DMS153 treated with DMSO at 0.1 percent for 48 hours (cell line): ENCODE data around the gene DDAH2.
A peak's percentile ranks its signal among the peaks of the same experiment; 100 is the strongest.
"Not testable (repeated sequence)": the region's sequence is repeated elsewhere in the genome, so short reads cannot be mapped to it uniquely, and the experiment has no call there.

ENCODE experiments used
- DNase-seq: peaks from one replicate; lab custom pipeline; 2025; ENCODE audit not compliant: unreplicated experiment; lab: John Stamatoyannopoulos, UW

Gene DDAH2

DNA sequence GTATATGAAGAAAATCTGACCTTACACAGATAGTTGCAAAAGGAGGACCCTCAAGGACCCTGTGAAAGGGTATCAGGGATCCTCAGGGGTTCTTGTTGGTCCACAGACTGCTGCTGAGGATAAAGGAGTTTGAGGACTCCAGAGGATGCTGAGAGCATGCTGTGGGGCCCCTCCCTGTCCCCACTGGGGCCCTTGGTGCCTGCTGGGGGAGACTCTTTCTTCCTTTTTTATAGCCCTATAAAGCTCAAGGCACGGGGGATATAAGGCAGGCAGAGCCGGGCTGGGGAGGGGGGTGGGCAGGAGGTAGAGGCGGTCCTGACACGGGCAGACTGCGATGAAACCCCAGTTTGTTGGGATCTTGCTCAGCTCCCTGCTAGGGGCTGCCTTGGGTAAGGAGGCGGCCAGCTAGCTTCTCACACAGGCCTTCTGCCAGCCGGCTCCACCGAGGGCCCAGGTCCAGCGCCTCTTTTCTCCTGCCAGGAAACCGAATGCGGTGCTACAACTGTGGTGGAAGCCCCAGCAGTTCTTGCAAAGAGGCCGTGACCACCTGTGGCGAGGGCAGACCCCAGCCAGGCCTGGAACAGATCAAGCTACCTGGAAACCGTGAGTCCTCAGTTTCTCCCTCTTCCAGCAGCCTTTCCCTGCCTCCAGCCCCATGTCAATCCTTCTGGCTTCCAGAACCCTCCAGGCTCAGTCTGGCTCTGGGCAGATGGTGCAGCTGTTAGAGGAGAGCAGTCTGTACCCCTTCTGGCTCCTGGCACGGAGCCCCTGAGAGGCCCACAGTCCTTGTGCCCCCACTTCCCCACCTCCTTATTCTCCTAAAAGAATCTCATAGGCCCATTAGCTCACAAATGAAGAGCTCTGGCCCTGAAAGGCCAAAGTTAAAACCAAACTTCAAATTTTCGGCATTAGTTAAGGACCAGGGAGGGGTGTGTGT lies 13.8 kb downstream of the DDAH2 start, which contains the start of gene LY6G6D:
TSS of gene LY6G6D (plus strand) at position 327 of the 937 bp plus-strand sequence. CDS start at position 335, 8 bp downstream.
- DNase-seq: no peak

DNA sequence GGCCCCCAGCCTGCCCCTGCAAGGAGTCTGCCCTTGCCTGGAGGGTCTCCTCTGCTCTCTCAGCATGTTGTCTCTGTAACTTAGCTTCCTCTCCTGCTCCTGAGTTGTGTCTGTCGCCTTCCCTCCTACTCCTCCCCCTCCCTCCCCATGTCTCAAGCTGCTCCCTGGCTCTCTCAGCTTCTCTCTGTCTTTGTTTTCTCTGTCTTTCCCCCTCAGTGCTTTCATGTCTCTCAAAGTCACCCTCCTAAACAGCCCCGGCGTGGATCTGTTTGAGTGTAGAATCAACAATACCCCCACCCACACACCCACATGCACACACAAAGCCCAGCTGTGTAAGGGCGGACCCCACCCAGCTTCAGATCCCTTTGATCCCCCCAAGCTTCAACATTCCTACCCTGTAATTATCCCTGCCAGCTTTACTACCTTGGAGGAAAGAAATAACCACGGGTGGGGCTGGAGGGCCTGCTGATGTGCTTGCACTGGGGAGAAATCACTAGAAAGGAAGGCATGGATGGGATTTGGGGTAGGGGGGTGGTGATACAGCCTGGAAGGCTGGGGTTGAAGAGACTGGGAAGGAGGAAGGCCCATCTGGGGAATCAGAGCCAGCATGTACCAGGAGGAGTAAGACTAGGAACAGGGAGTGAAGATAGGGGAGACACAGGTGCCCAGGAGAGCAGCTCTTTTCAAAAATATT lies 15.0 kb downstream of the DDAH2 start:
- DNase-seq: no peak

DNA sequence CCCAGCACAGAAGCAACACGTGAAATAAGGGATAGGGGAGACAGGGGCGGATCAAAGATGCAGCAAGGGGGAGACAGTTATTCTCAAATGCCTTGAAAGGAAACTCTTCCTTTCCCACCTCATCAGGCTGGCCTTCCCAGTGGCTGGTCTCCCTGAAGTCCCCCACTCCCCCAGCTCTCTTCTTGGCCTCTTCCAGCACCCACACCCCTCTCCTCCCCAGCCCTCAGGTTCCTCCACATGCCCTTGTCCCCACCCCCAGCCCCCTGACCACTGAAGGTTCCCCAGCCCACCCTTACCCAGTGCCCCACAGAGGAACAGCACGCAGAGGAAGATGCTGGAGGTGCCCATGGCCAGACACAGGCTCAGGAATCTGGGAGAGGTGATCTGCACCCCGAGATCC lies 15.6 kb downstream of the DDAH2 start:
- DNase-seq: no peak

DNA sequence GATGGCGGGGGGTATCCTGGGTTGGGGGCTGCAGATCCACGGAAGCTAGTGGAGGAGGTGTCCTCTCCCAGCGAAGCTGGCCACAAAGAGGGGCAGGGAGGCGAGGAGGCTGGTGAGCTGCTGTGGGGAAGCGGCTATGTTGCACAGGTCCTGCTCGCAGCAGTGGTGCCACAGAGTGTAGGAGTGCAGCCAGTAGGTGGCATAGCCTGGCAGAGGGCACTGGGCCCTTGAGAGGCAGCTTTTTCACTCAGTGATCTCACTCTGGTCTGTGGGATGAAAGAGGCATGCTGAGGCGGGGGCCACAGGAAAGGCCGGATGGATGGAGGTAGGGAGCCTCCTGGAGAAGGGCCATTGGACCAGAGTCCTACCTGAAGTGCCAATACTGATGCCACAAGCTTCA lies 16.8 kb downstream of the DDAH2 start:
- DNase-seq: no peak

DNA sequence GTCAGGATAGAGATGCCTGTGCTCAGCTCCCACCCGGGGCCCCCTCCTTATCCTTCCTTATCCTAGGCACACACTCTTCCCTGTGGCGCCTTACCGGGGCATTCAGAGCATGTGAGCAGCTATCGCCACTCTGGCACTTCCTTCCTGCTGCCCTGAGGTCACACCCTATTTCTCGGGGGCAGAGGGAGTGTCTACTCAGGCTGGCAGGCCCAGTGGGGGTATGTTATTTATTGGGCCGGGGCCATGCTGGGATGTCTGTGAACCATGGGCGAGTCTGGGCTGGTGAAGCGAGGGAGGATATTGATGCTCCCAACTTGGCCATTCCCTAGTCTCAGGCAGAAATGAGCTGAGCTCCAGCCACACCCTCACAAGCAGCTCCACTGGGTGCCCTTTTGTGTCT lies 17.9 kb downstream of the DDAH2 start:
- no peak for DNase-seq

DNA sequence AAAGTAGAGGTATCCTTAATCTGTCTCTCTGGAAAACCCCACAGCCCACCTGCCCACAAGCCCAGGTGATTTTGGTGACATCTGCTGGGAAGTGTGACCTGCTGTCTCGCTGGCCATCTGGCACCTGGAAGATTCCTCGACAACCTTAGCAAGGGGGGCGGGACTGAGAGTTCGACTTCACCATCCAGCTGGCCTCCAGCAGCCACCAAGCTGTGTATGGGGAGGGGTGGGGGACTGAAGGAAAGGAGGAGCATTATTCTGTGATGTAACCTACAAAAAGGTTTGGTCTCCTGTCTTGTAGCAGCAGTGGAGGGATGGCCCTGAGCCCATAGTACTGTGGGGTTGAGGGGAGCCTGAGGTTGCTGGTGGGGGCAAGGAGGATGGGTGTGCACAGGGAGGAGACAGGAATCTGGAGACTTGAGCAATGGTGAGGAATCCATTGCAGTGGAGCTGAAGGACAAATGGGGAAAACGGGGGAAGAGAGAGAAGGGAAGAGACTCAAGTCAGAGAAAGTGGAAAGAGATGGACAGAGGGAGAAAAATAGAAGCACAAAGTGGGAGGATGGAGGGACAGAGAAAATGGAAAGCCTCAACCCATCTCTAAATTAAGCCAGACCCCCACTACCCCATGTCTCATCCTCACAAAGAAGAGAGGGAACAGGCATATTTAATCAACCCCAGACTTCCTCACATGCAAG lies 18.4 kb downstream of the DDAH2 start:
- DNase-seq: no peak

DNA sequence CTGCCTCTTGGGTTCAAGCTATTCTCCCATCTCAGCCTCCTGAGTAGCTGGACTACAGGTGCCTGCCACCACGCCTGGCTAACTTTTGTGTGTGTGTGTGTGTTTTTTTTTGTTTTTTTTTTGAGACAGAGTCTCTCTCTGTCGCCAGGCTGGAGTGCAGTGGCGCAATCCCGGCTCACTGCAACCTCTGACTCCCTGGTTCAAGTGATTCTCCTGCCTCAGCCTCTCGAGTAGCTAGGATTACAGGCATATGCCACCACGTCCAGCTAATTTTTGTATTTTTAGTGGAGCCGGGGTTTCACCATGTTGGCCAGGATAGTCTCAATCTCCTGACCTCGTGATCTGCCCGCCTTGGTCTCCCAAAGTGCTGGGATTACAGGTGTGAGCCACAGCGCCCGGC lies 19.9 kb downstream of the DDAH2 start:
- DNase-seq: not testable (repeated sequence)

DNA sequence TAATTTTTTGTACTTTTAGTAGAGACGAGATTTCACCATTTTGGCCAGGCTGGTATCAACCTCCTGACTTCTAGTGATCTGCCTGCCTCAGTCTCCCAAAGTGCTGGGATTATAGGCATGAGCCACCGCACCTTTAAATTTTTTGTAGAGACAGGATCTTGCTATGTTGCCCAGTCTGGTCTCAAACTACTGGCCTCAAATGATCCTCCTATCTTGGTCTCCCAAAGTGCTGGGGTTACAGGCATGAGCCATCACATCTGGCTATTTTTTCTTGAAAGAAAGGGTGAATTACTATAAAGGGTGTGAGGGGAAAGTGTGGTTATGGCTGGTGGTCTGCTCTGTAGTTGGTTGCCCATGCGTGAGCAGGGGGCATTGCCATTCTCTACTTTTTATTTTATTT lies 20.9 kb downstream of the DDAH2 start:
- no peak for DNase-seq

DNA sequence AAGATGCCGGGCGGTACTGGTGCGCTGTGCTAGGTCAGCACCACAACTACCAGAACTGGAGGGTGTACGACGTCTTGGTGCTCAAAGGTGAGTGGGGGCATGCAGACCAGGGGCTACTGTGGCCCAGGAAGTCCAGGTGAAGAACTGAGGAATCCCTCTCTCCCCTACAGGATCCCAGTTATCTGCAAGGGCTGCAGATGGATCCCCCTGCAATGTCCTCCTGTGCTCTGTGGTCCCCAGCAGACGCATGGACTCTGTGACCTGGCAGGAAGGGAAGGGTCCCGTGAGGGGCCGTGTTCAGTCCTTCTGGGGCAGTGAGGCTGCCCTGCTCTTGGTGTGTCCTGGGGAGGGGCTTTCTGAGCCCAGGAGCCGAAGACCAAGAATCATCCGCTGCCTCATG lies 21.4 kb downstream of the DDAH2 start:
- no peak for DNase-seq

DNA sequence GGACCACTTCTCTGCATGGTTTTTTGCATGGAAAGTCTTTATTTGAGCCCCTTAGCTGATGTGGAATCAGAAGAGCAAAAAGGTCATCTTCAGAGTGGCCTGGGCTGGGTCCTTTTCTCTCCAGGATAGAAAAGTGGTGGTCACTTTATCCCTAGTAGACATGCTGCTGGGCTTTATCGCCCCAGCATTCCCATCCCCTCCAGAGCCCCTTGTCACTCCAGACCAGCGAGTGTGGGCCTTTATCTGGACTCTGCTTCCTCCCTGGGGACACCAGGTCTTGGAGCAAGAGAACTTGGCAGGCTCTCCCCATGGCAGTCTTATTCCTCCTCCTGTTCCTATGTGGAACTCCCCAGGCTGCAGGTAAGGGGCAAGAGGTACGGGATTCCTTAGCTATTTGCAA lies 22.5 kb downstream of the DDAH2 start, which contains the start of gene LY6G6F:
TSS of gene LY6G6F (plus strand) at position 268 of the 400 bp plus-strand sequence. CDS start at position 309, 41 bp downstream.
- DNase-seq: no peak

DNA sequence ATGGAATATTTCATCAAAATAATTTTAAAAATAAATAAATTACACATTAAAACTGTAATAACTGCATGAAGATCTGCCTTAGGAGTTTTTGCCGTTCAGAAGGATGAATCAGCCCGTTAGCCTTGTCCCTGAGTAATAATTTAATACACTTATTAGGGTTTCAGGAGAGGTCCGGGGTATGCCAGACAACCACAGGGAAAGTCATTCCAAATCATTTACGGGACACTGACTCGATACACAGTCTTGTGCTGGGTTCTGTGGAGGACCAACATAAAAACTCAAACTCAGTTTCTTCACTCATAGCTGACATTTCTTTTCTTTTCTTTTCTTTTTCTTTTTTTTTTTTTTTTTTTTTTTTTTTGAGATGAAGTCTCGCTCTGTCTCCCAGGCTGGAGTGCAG lies 23.2 kb downstream of the DDAH2 start:
- DNase-seq: no peak

DNA sequence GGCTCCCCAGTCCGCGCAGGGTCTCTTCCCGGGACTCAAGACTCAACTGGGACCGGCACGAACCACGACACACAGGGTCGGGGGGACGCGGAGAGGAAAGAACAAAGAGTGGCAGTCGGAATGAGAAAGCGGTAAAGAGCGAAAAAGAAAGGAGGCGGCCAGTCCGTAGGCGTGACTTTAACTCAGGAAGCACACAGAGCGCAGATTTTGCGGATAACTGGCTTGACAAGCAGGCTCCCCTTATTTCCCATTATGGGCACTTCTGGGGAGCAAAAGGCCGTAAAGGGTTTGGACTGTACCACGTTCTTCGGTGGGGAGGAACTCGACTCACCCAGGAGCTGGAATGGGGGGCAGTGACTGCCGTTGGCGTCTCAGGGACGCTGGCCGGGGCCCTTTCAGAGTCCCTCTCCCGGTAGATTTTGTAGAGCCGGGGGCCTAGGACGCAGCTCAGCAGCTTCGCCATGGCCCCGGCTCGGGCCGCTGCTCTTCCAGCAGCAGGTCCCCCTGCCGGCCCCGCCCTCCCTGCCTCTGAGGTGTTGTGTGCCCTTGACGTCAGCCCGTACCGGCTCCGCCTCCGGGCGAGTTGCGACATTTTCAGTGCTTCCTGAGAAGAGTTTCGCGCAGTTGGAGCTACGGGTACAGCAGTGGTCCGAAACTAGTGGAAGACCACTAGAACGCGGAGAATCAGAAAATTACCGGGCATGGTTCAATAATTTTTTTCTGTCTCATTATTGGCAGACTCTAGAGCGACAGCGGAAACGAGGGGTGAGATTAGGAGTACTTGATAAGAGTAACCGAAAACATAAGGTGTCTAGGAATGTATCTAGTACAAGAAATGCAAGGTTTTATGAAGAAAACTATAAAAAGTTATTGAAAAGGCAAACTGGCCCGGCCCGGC lies 26.0 kb downstream of the DDAH2 start, which contains the start of gene ABHD16A:
TSS of gene ABHD16A (minus strand) at position 506 of the 898 bp plus-strand sequence. CDS start at position 463, 43 bp downstream.
- DNase-seq: peak; percentile 89

DNA sequence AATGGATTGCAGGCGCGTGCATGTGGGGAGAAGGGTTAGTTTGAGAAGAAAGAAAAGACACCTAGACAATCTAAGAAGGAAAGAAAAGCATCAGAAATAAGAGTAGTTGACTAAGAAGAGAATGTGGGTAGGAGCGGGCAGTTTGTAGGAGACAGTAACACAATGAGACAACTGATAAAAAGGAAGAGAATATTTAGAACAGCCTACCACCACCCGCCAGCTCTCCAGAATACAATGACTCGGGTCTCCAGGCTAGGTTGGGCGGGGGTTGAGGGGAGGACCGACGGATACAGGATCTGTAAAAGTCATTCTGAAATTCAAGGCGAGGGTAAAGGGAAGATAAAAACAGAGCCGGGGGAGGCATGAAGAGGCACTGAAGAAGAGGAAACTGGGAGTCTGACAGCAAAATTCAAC lies 26.7 kb downstream of the DDAH2 start:
- DNase-seq: no peak

DNA sequence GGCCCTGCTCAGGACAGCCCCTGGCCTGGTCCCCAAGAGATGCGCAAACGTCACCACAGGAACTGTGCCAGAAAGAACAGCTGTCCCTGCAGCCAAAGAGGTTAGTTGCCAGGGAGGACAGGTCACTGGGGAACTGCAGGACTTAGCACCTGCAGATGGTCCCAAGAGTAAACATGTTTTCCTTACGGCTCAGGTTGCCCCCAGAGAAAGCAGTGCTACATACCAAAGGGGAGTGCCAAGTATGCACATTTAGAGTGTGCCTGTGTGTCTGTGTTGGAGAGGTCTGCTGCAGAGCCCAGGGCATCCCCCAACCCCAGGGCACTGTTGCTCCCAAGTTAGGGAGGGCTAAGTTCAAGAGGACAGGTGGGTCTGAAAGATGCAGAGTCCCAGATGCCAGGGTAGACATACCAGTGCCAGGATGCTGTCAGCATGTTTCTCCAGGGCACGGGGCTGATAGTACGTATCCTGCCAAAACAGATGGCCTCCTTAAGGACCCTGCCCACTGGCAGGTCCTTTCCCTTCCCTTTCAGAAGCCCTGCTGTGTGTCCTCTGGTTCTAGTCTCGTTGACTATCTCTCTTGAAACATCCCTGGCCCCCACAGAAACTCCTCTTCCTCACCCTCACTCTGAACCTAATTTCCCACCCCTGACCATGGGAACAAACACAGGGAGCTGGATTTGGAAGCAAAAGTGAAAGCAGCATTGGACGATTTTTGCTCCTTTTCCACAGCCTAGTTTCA lies 27.3 kb downstream of the DDAH2 start:
- no peak for DNase-seq

DNA sequence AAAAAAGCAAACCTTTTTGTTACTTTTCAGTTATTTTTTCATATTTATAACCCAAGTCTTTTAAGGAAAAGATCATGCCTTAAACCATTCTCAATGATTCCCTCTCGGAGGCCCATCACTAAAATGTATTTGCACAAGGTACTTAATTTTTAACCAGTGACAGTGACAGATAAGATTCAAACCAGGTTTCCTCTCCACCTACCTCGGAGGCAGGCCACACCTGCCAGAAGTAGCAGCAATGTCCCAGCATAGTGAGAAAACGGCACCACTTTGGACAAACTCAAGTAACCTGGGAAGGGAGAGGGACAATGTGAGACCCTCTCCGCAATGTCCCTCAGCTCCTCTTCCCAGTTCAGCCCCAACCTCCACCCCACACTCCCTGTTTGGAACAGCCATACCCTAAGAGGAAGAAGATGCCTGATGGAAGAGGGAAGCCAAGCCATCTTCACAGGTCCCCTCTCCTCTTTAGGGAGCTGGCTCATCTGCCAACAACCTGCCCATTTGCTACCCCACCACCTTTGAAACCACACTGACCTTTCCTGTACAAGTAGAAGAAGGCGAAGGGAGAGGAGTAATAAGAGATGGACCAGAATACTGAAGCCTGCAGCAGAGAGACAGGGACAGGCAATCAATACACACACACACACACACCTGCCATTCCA lies 28.2 kb downstream of the DDAH2 start:
- no peak for DNase-seq

DNA sequence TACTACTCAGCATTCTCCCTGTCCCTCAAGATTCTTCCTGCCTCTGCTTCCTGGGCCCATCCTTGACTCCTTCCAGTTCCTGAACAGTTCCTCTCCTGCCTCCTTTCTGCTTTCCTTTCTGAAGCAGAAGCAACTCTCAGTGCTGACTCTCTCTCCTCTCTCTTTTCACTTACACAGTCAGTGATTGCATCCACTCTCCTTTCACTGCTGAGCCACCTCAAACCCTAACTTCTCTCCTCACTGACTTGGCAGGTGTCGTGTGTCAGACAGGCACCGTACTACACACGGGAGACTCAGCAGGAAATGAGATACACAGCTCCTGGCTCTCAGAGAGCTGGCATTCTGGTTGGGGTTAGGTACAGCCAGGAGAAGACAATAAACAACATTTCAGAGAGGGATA lies 31.5 kb downstream of the DDAH2 start:
- no peak for DNase-seq

DNA sequence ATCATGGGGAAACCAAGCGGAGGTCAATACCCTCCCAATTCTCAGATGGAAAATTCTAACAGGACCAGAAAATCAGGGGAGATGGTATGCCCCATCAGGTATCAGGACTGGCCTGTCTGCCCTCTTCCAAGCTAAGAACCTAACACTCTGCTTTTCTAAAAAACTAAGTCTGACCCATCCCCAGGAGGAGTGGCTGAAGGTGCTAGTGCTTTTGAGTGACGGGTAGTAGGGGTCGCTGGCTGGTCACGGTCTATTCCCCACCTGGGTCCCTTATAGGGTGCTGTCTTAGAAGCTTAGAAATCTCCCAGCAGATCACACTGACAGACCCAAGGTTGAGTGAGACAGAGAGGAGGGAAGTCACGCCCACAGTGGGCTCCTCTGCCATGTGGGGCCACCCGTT lies 35.6 kb downstream of the DDAH2 start:
- no peak for DNase-seq

DNA sequence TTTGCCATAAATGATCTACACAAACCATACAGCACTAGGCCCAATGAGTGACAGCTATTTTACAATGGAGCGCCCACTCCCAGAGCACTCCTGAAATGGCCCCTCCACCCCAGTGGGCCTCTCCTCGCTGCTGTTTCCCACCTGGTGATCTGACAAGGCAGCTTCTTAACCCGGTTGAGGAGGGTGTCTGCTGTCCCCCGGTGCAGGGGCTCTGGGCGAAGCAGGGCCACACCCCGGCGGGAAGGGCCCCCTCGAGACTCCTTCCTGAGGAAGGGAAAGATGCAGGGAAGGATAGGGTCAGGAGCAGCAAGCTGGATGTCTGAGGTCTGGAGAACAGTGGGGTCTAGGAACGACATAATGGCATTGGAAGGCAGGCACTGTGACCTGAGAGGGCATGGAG lies 36.2 kb downstream of the DDAH2 start:
- DNase-seq: no peak

DNA sequence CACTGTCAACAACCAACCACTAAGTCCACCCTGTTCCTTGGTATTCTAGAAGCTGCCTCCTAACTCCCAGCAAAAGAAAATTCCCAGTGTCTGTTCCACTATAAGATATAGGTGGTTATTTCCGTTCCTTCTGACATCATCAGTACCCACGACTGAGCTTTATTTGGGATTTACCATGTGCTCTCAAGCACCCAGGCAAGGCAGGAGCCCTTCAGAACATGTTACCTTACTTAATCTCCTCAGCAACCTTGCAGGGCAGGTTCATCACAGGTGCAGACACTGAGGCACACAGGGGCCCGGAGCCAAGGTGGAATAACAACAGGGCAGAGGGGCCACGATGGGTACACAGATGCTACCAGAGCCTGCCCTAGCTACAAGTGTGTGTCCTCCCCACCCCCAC lies 36.7 kb downstream of the DDAH2 start:
- no peak for DNase-seq
